Trophoblast cell (in vitro differentiated cells and primary cell): ENCODE results near the gene NKX1-2.

ENCODE experiments used
- DNase-seq, 2 donors: peaks; one replicate each; pipeline ENCODE4 v3.0.0-alpha.2; 2016
- H2AFZ ChIP-seq: 2 replicates; pipeline ENCODE4 v1.6.1; 2013; ENCODE audit warnings: low read length, moderate library complexity, mild to moderate bottlenecking; ENCODE audit not compliant: insufficient read depth, poor library complexity
- H2AK5ac ChIP-seq: 2 replicates; pipeline ENCODE4 v1.6.1; 2013; ENCODE audit warnings: mild to moderate bottlenecking, low read length
- H2BK120ac ChIP-seq: 2 replicates; pipeline ENCODE4 v1.6.1; 2013; ENCODE audit warnings: low read length, mild to moderate bottlenecking, moderate library complexity; ENCODE audit not compliant: insufficient read depth, poor library complexity
- H2BK12ac ChIP-seq: 2 replicates; pipeline ENCODE4 v1.6.1; 2013; ENCODE audit warnings: mild to moderate bottlenecking, low read length, moderate library complexity
- H2BK5ac ChIP-seq: 2 replicates; pipeline ENCODE4 v1.6.1; 2013; ENCODE audit warnings: low read length, low read depth, moderate library complexity, mild to moderate bottlenecking; ENCODE audit not compliant: poor library complexity
- H3K14ac ChIP-seq: 2 replicates; pipeline ENCODE4 v1.6.1; 2013; ENCODE audit warnings: mild to moderate bottlenecking, low read length
- H3K18ac ChIP-seq: 2 replicates; pipeline ENCODE4 v1.6.1; 2013; ENCODE audit warnings: mild to moderate bottlenecking, low read length
- H3K23ac ChIP-seq: 2 replicates; pipeline ENCODE4 v1.6.1; 2013; ENCODE audit warnings: low read length
- H3K27ac ChIP-seq: 2 replicates; pipeline ENCODE4 v1.5.1; 2013; ENCODE audit warnings: low read depth, mild to moderate bottlenecking, inconsistent platforms, low read length, moderate library complexity
- H3K27me3 ChIP-seq: 2 replicates; pipeline ENCODE4 v1.6.1; 2013; ENCODE audit warnings: inconsistent platforms, mild to moderate bottlenecking, low read length, moderate library complexity; ENCODE audit not compliant: insufficient read depth
- H3K36me3 ChIP-seq, 2 experiments: 1 replicate in 1 of 2; 2 replicates in 1 of 2; pipeline ENCODE4 v1.6.1; 2013; ENCODE audit warnings: low read length in 2 of 2, mild to moderate bottlenecking in 2 of 2, moderate library complexity in 1 of 2; ENCODE audit not compliant: insufficient read depth in 2 of 2, control insufficient read depth in 1 of 2
- H3K4ac ChIP-seq: 2 replicates; pipeline ENCODE4 v1.6.1; 2013; ENCODE audit warnings: low read depth, mild to moderate bottlenecking, low read length, moderate library complexity
- H3K4me1 ChIP-seq, 2 experiments: 1 replicate in 1 of 2; 2 replicates in 1 of 2; pipeline ENCODE4 v1.6.1; 2013; ENCODE audit warnings: low read length in 2 of 2, mild to moderate bottlenecking in 2 of 2, moderate library complexity in 1 of 2; ENCODE audit not compliant: insufficient read depth in 2 of 2, control insufficient read depth in 1 of 2
- H3K4me2 ChIP-seq: 2 replicates; pipeline ENCODE4 v1.6.1; 2013; ENCODE audit warnings: inconsistent platforms, mild to moderate bottlenecking, low read length, moderate library complexity
- H3K4me3 ChIP-seq: 2 replicates; pipeline ENCODE4 v1.5.1; 2013; ENCODE audit warnings: mild to moderate bottlenecking, low read depth, low read length, inconsistent platforms
- H3K79me1 ChIP-seq: one replicate; pipeline ENCODE4 v1.6.1; 2013; ENCODE audit warnings: low read length
- H3K79me2 ChIP-seq: 2 replicates; pipeline ENCODE4 v1.6.1; 2013; ENCODE audit warnings: low read length, mild to moderate bottlenecking; ENCODE audit not compliant: control insufficient read depth, insufficient read depth, poor library complexity
- H3K9ac ChIP-seq: 2 replicates; pipeline ENCODE4 v1.6.1; 2013; ENCODE audit warnings: mild to moderate bottlenecking, low read length
- H3K9me3 ChIP-seq: 2 replicates; pipeline ENCODE4 v1.6.1; 2013; ENCODE audit warnings: low read depth, mild to moderate bottlenecking, control low read depth, inconsistent platforms, low read length; ENCODE audit not compliant: insufficient read depth
- H4K12ac ChIP-seq: 2 replicates; pipeline ENCODE4 v1.6.1; 2013; ENCODE audit warnings: low read depth, mild to moderate bottlenecking, low read length, moderate library complexity
- H4K8ac ChIP-seq: 2 replicates; pipeline ENCODE4 v1.6.1; 2013; ENCODE audit warnings: low read depth, mild to moderate bottlenecking, low read length, moderate library complexity
- H4K91ac ChIP-seq: one replicate; pipeline ENCODE4 v1.6.1; 2013; ENCODE audit warnings: low read depth, mild to moderate bottlenecking, low read length, moderate library complexity
- WGBS: extraction: QIAGEN DNeasy Blood & Tissue Kit; methylation state at CpG from one replicate; pipeline ENCODE4 v1.1.7; 2013; ENCODE audit warnings: missing lambda C conversion rate; ENCODE audit not compliant: insufficient read length, insufficient coverage; ENCODE audit errors: extremely low coverage; 5-methylcytosine and 5-hydroxymethylcytosine counted together

The NKX1-2 gene

DNA sequence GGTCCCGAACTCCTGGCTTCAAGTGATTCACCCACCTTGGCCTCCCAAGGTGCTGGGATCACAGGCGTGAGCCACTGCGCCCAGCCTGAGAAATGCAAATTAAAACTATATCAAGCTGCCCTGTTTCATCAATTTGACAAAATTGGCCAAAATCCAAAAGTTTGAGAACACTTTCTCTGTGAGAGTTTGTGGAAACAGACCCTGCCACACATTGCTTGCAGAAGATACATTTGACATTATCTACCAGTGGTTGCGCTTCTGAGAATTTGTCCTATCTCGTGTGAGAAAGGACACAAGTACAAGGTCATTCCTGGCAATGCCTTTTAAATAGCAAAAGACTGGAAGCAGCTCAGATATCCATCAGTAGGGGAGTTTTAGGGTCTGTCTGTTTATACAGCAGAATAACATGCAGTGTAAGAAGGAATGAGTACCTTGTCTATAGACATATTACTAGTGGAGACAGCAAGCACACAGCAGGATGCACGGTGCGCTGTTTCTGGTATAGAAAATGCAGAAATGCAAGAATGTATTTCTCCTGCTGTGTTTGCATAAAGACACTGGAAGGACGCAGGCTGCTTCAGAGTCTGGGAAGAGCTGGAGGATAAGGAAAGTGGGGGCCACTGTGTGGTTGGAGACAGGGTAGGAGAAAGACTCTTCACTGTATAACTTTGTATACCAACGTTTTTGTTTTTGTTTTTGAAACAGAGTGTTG is 16.1 kb upstream of the NKX1-2 start:
- Histone ChIP-seq H4K8ac (no peak overlapping the region), H3K79me1 (peaks cover 7% of the 10 kb centered on the region), H3K18ac (no peak overlapping the region), H3K27me3 (no peaks in the 10 kb centered on the region), H3K27ac (no peak overlapping the region), H3K4ac (no peak overlapping the region), H3K4me1 (peaks cover 2 to 6% of the 10 kb centered on the region in 2 experiments), H3K23ac (no peak overlapping the region), H2BK5ac (no peak overlapping the region), H4K12ac (no peak overlapping the region), H3K36me3 (no peaks in the 10 kb centered on the region), H2BK12ac (no peak overlapping the region), H2AK5ac (no peak overlapping the region), H3K9ac (no peak overlapping the region), H3K79me2 (peaks cover 2% of the 10 kb centered on the region), H2AFZ (no peak overlapping the region), H3K4me3 (no peak overlapping the region), H3K9me3 (no peaks in the 10 kb centered on the region), H3K4me2 (no peak overlapping the region), H2BK120ac (no peak overlapping the region), H3K14ac (no peak overlapping the region), H4K91ac (no peak overlapping the region)
- WGBS: no CpG with 5 or more reads among the region's 9 CpGs
- DNase-seq: no peak

DNA sequence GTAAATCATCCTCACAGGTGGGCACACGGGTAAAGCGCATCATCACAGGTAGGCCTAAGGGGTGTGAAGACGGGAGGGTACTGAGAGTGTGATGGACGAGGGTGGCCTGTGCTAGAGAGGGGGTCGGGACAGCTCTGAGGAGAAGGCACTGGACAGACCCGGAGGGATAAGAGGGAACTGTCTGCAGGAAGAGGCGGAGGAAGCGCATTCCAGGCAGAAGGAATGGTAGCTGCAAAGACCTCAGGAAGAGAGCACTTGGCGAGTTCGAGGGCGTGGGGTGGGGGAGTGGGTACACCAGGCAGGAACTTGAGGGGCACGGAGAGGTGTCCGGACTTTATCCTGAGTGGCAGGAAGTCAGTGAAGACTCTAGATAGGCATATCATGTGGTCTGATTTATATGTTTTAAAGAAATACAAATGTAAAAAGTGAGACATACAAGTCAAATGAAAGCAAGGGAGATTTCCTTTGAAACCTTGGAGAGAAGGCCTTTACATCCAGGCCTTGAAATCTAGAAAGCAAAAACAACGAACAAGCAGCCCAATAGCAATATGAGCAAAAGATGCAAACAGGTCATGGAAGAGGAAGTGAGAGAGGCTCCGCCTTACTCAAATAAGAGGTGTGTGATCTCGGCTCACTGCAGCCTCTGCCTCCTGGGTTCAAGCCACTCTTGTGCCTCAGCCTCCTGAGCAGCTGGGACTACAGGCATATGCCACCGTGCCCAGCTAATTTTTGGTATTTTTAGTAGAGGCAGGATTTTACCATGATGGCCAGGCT is 15.4 kb upstream of the NKX1-2 start:
- no peak overlapping the region for H2BK120ac ChIP-seq
- H3K4me2 ChIP-seq: no peak overlapping the region
- H2AK5ac ChIP-seq: no peak overlapping the region
- no peak overlapping the region for H3K27ac ChIP-seq
- peaks cover 2% of the 10 kb centered on the region for H3K79me2 ChIP-seq
- no CpG with 5 or more reads among the region's 17 CpGs for WGBS
- H4K8ac ChIP-seq: no peak overlapping the region
- no peak for DNase-seq
- H3K9ac ChIP-seq: no peak overlapping the region
- no peaks in the 10 kb centered on the region for H3K36me3 ChIP-seq
- peaks cover 2 to 6% of the 10 kb centered on the region in 2 experiments for H3K4me1 ChIP-seq
- H3K4ac ChIP-seq: no peak overlapping the region
- H3K14ac ChIP-seq: no peak overlapping the region
- no peak overlapping the region for H3K4me3 ChIP-seq
- H3K79me1 ChIP-seq: peaks cover 7% of the 10 kb centered on the region
- no peak overlapping the region for H4K91ac ChIP-seq
- H3K27me3 ChIP-seq: no peaks in the 10 kb centered on the region
- H2AFZ ChIP-seq: no peak overlapping the region
- H3K18ac ChIP-seq: no peak overlapping the region
- no peak overlapping the region for H2BK12ac ChIP-seq
- no peak overlapping the region for H3K23ac ChIP-seq
- no peak overlapping the region for H2BK5ac ChIP-seq
- H3K9me3 ChIP-seq: no peaks in the 10 kb centered on the region
- H4K12ac ChIP-seq: no peak overlapping the region

DNA sequence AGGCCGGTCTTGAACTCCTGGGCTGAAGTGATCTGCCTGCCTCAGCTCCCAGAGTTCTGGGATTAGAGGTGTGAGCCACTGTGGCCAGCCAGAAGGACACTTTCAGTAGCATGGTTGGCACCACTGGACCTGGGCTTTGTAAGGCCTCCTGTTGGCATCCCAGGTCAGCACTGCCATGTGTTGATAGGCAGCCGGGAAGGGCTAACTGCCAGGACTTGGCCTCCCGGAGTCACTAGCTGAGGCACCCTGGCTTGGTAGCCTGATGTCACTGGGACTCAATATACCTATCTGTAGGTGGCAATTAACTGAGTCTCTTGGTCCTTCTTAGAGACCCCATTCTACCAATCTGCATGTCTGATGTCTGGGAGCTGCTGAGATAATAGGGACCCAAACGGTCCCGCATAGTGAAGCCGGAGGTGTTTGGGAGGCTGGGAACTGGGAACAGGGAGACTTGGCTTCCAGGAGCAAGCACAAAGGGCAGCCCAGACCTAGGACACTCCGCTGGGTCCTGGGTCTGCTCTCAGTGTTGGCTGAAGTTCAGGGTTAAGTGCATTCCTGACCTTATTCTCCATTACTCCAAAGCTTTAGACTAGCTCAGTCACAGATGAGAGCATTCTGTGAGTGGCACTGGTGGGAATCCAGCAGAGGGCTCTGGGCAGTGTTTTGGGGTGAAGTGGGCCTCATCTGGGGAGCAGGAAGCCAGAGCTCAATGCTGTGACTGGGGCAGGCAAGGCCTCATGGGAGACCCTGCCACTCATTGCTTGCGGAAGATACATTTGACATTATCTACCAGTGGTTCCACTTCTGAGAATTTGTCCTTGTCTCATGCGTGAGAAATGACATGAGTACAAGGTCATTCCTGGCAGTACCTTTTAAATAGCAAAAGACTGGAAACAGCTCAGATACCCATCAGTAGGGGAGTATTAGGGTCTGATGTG is 14.5 kb upstream of the NKX1-2 start:
- H3K4me1 ChIP-seq: peaks cover 9 to 12% of the 10 kb centered on the region in 2 experiments

DNA sequence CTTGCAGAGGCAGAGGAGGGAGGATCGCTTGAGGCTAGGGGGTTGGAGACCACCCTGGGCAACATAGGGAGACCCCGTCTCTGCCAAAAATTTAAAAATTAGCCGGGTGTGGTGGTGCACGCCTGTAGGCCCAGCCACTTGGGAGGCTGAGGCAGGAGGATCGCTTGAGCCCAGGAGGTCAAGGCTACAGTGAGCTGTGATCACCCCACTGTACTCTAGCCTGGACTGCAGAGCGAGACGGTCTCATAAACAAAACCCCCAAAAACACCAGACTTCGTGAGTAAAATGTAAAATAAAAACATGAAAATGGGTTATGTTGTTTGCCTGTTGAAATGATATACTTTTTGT is 12.5 kb upstream of the NKX1-2 start:
- Histone ChIP-seq H3K4me1 (peaks cover 17% of the 10 kb centered on the region in 2 experiments), H2BK12ac (peak overlapping the region; percentile 17), H3K9ac (no peak overlapping the region), H3K4me2 (peak overlapping the region; percentile 95), H3K27ac (no peak overlapping the region), H4K8ac (peak overlapping the region; percentile 72), H2BK5ac (no peak overlapping the region), H3K18ac (peak overlapping the region; percentile 54), H3K14ac (peak overlapping the region; percentile 28), H3K79me2 (peaks cover 2% of the 10 kb centered on the region), H3K27me3 (no peaks in the 10 kb centered on the region), H3K23ac (no peak overlapping the region), H3K36me3 (no peaks in the 10 kb centered on the region), H2BK120ac (no peak overlapping the region), H3K9me3 (no peaks in the 10 kb centered on the region), H4K91ac (no peak overlapping the region), H3K79me1 (peaks cover 9% of the 10 kb centered on the region), H4K12ac (peak overlapping the region; percentile 60), H3K4me3 (peak overlapping the region; percentile 100), H2AFZ (peak overlapping the region; percentile 90), H2AK5ac (no peak overlapping the region), H3K4ac (peak overlapping the region; percentile 7)
- WGBS: no CpG with 5 or more reads among the region's 8 CpGs
- no peak for DNase-seq

More for the DNA sequence above, 14.5 kb upstream of the NKX1-2 start:
- Histone ChIP-seq H3K23ac (no peak overlapping the region), H4K91ac (no peak overlapping the region), H3K79me2 (peaks cover 2% of the 10 kb centered on the region), H3K9ac (no peak overlapping the region), H3K27me3 (no peaks in the 10 kb centered on the region), H2AK5ac (no peak overlapping the region), H3K18ac (no peak overlapping the region), H3K4me3 (no peak overlapping the region), H3K4ac (no peak overlapping the region), H3K36me3 (no peaks in the 10 kb centered on the region), H4K12ac (no peak overlapping the region), H3K9me3 (no peaks in the 10 kb centered on the region), H3K79me1 (peaks cover 7% of the 10 kb centered on the region), H2BK5ac (no peak overlapping the region), H3K4me2 (no peak overlapping the region), H2AFZ (no peak overlapping the region), H4K8ac (no peak overlapping the region), H2BK120ac (no peak overlapping the region), H3K14ac (no peak overlapping the region), H2BK12ac (no peak overlapping the region), H3K27ac (no peak overlapping the region)
- no CpG with 5 or more reads among the region's 9 CpGs for WGBS
- no peak for DNase-seq
